ENCODE data around the gene MPND. TPM values are rescaled to one million over a fixed set of nuclear protein-coding genes. Genes with fewer than 3 reads are reported as not detected.

Gene MPND
- total and polyA plus RNA-seq, 2 of the 13 experiments (the other 11 are each of a cell fraction or from before 2014, with no cell fraction given) = 10.8 to 15.8 TPM

- TF ChIP-seq HOMEZ (CRISPR knock-in tag; IDR thresholded peaks at IDR 0.05; ENCODE audit: low read depth) (no peak), ZNF24 (IDR thresholded peaks at IDR 0.05) (no peak), ZNF232 (CRISPR knock-in tag; IDR thresholded peaks at IDR 0.05; ENCODE audit: borderline replicate concordance) (no peak), ZNF768 (CRISPR knock-in tag; IDR thresholded peaks at IDR 0.05) (no peak), NFKBIZ (CRISPR knock-in tag; IDR thresholded peaks at IDR 0.05) (no peak), ZNF20 (CRISPR knock-in tag; IDR thresholded peaks at IDR 0.05) (no peak), ELF3 (CRISPR knock-in tag; IDR thresholded peaks at IDR 0.05) (0 out of 2 replicates have a peak, but pooled peaks have one; percentile 21), MLLT10 (CRISPR knock-in tag; IDR thresholded peaks at IDR 0.05) (no peak), PHB2 (IDR thresholded peaks at IDR 0.05; ENCODE audit: partially characterized antibody) (no peak), ZNF432 (CRISPR knock-in tag; IDR thresholded peaks at IDR 0.05; ENCODE audit: borderline replicate concordance) (no peak), KIAA2018 (CRISPR knock-in tag; IDR thresholded peaks at IDR 0.05; ENCODE audit: borderline replicate concordance) (no peak), THAP11 (CRISPR knock-in tag; IDR thresholded peaks at IDR 0.05) (no peak), GATAD1 (CRISPR knock-in tag; IDR thresholded peaks at IDR 0.05) (no peak), HDAC1 (CRISPR knock-in tag; IDR thresholded peaks at IDR 0.05) (peak; percentile 23; the same call in 1 of the 2 replicates), HMG20B (CRISPR knock-in tag; conservative IDR thresholded peaks at IDR 0.05) (no peak), FOXP4 (CRISPR knock-in tag; IDR thresholded peaks at IDR 0.05) (no peak)
Measured at GRCh38 chr19:4297901-4298809, 45.2 kb upstream of the MPND start (continued).

Measured in HepG2 (cell line).